Cerebellar nuclear complex (tissue), 1 donor: ENCODE measurements around the gene CLIC5.

Experiments
- DNase-seq, 2 experiments: peaks; one replicate each; lab custom pipeline; 2025; lab: John Stamatoyannopoulos, UW

The CLIC5 gene

DNA sequence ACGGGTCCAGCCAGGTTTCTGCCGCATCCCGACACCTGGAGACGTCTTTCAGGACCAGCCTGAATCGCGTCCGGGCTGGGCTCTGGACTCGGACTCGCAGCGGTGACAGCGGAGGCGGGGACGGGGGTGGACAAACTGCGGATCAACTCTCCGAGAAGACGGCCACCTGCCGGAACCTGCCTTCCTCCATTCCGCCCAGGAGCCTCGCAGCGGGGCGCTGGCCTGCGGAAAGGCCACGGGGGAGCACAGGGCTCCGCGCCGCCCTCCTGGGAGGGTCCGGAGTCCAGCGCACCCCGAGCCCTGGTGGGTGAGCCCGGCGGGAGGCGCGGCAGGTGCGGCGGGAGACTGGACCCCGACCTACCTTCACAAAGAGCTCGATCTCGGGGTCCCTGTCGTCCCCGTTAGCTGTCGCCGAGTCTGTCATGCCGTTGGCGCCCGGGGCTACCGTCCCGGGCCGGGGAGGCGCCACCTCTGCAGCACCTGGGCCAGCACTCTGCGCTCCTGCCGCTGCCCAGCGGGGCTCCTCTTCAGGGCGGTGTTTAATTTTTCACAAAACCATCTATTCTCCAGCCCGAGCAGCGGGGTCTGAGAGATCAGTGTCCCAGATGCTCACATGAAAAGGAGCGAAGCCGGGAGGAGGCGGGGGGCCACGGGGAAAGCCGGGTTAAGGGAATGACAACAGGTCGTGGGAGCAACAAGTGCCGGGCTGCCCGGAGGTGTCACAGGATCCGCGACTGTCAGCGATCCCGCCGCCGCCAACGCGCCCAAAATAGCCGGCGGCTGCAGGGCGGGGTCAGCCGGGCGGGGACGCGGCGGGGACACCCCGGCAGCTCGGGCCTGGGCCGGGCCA, at the start of gene CLIC5:
Gene CLIC5, minus strand, starts transcription at position 742 of the 850 bp plus-strand sequence. Its CDS starts 318 bp downstream, at position 424.
- no peak for DNase-seq

DNA sequence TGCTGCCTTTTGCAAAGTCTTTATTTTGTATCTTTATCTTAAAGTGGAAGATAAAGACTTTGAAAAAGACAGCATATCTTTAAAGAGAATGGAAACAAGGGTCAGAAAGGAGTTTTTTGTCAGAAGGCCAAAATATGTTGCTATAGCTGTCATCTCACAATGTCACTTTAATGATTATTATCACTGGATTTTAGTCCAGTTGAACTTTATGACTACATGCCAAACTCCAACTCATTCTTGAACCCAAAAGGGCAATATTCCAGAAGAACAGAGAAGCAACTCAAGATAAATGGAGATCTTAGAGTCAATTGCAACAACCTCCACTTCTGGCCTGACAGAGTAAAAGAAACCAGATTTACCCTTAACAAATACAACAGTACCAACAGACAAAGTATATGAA, 47.3 kb upstream of the CLIC5 start:
- DNase-seq: no peak

DNA sequence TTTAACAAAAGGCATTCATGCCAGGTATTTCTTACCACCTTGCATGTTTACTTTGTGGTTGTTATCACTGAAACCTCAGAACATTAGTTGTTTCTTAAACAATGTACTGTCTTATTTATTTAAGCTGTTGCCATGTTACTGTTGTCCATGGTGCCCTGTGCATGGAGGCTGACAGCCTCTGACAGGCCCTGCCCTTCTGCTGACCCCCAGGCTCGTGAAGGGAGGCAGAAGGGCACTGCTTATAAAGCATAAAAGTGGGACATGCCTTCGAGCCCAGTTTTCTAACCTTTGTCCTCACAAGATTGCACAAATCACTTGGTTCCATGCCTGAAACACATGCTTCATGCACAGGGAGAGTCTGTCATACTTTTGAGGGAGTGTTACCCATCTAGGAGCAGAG, 46.7 kb upstream of the CLIC5 start:
- DNase-seq: no peak

DNA sequence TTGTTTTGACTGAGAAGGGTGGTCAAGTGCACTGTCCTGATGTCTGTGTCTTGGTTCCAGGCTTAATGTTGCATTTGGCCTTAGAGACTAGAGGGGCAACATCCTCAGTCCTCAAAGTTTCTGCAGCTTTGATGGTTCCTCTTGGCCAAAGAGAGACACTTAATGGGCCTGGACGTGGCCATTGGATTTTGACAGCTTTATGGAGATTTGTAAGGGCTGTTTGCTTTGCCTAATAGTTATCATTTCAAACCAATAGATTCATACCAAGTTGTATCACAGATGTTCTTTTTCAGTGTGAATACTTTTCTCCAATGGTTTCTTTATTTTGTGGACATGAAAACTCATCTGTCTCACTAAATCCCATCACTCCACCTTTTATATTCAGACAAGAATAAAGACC, 45.8 kb upstream of the CLIC5 start:
- DNase-seq: no peak

GRCh38 chr6:46059608-46060007, 43.9 kb upstream of the CLIC5 start:
- no peak for DNase-seq

DNA sequence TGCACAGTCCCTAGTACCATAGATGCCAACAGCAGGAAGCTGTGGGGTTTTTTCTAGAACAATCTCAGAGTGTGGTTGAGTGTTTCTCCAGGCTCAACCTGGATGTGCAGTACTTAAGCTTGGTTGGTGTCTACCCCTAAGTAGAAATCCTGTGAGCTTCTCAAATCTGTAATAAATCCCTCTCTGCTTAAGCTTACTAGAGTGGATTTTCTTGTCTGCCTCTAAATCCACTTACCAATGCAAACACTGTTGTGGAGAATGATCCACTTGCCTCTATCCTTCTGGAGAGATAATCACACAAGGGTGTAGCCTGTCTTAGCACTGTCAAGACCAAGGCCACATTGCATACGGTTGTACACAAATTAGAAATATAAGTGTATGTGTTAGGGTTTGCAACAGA, 43.3 kb upstream of the CLIC5 start:
- DNase-seq: no peak

- DNase-seq: no peak
Measured at GRCh38 chr6:46057792-46058191, 42.1 kb upstream of the CLIC5 start.

DNA sequence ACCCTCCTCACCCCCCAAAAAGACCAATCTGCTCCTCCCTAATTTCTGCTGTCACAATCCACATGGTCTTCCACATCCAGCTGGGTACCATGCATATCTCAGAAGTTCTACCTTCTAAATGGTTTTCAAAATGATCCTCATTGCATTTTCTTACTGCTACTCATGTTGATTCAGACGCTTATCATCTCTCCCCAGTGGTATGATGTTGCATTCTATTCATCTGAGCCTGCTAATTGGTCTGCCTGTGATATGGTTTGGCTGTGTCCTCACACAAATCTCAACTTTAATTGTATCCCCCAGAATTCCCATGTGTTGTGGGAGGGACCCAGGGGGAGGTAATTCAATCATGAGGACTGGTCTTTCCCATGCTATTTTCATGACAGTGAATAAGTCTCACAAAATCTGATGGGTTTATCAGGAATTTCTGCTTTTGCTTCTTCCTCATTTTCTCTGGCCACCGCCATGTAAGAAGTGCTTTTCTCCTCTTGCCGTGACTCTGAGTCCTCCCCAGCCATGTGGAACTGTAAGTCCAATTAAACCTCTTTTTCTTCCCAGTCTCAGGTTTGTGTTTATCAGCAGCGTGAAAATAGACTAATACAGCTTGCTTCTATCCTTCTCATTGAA, 41.4 kb upstream of the CLIC5 start:
- no peak for DNase-seq

DNA sequence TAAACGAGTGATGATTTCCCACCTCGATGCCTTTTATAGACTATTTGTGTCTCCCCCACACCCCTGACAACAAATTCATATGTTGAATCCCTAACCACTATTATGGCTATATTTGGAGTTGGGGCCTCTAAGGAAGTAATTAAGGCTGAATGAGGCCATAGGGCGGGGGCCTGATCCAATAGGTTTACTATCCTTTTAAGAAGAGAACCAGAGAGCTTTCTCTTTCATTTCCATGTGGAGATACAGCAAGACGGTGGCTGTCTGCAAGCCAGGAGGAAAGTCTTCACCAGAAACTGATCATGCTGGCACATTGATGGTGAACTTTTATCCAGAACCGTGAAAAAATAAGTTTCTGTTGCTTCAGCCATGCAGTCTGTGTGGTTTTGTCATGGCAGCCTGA, 38.9 kb upstream of the CLIC5 start:
- DNase-seq: no peak

DNA sequence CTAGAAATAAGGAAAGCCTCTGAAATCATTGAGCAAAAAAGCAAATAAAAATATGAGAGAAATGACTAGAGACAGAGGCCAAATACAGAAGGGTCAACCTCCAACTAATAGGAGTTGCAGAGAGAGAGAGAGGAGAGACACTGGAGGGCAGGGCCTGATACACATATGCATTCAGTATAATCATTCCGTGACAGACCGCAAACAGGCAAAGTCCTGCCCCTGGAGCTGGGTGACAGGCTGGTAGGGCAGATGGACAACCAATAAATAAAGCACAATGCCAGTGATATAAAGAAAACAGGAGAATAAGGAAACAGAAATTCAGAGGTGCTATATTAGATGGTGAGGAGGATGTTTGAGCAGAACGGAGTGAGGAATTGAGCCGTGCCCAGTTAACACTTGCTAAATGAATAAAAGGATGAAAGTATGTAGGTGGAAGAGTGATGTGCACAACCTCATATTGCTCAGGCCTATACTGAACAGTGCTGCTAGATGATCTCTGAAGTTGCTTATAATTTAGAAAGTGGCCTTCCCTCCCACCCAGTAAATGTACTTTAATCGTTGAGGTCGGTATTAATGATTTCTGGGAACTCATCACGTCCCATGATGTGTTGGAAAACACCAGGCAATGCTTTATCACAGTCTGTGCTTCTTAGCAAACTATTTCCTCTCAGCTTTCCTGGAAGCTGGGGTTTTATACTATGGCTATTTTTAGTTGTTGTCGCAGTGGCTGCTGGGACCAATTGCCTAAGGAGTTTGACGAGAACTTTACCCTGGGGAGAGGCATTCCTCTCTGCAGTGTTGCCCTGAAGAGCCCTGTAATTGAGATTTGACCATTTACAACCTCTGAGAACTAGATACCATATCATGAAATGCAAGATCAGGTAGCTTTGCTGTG, 37.6 kb upstream of the CLIC5 start:
- DNase-seq: no peak

DNA sequence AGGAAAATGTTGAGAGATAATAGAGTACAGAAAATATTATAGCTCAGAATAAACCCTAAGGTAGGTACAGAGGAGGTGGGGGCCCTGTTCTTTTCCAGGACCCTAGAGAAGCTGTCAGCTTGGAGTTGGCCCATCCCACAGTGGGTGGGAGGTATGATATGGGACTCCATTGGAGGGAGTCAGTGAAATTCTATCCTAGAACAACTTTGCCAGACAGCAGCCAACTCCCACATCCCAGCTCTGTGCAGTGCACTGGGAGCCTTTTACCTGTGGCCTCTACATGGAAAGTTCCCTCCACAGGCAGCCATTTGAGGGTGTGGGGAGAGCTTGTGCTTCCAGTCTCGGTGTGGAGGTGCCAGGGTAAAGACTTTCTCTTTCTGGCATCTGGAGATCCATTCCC, 36.8 kb upstream of the CLIC5 start:
- DNase-seq: no peak

DNA sequence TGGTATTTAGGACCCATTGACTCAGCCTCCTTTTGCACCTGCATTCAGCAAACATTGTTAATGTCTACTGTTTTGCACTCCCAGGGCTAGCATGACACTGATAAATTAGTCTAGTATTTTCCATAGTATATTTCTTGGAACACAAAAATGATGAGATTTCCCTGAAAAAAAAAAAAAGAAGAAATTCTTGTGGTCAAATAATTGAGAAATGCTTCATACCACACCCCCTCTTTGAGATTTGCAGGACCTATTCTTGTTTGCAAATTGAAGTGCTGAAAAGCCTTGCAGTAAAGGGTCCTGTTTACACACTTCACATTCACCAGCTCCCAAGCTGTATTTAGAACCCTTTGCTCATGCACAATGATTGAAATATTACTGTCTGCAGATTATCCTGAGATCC, 36.3 kb upstream of the CLIC5 start:
- DNase-seq: no peak

- no peak for DNase-seq
Measured at GRCh38 chr6:46050845-46051405, 35.3 kb upstream of the CLIC5 start.

DNA sequence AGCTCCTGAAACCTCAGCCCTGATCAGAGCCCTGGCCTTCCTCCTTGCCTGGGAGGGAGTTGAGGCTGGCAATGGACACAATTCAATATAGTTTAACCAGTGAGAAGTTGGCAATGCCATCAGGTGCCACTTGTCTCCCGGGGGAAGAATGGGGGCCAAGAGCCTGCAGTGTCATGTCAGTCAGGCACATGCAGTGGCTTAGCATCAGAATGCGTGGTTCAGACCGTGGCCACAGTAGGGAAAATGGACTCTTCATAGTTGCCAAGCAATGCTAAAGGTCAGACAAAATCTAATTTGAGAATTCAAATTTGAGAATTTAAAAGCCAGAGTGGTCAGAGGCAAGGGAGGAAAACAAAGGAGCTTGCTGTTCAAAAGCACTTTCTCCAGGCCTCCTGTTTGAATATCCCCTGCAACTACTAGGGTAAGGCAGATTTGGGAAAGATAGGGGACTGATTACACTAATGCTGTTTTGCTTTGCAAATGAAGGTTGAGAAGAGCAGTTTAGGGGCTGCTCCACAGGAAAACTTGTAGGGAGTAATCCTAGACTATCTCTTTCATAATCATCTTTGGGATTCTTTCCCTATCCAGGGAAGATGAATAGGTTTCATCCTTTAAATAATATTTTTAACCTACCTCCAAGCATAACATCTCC, 33.1 kb upstream of the CLIC5 start:
- no peak for DNase-seq

- no peak for DNase-seq
Measured at GRCh38 chr6:46046558-46047174, 31.0 kb upstream of the CLIC5 start.

- no peak for DNase-seq
Measured at GRCh38 chr6:46044881-46045617, 29.4 kb upstream of the CLIC5 start.

DNA sequence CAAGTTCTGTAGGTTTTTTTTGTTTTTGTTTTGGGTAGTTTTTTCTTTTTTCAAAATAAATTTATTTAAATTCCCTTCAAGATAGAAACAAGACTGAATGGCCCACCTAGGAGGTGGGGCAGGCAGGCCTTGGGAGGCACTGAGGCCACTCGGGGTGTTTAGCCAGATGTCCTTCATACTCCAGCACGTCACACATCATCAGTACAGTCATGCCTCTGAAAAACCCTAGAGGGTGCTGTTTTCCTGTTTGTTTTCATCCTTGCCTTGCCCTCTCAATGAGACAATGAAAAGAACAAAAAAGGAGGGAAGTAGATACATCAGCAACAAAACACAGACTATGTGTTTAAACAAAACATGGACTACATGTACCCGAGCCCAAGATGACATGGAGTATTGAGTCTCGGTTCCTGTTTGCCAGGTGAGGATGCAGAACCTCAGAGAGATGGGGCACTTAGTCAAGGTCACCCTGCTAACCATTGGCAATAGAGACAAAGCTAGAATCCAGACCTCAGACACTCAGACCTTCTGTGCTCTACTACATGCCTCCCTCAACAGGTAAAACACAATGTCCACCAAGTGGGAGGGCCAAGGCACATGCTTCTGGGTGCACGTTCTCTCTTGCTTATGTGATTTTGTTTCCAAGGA, 26.8 kb upstream of the CLIC5 start:
- DNase-seq: no peak

DNA sequence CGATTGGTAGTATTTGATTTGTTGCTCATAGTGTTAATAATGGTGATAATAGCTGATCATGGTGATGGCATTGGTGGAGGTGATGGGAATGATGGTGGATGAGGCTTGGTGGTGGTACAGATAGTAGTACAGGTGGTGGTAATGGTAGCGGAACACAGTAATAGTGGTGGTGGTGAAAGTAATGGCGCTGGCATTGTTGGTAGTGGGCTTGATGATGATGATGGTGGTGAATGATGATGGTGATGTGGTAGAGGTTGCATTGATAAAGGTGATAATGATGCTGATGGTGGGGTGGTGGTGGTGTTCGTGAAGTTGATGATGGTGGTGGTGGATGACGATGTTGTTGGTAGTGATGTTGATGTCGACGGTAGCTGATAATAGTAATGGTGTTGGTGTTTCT, 24.6 kb upstream of the CLIC5 start:
- no peak for DNase-seq

GRCh38 chr6:46039646-46040045, 24.0 kb upstream of the CLIC5 start:
- DNase-seq: no peak

- no peak for DNase-seq
Measured at GRCh38 chr6:46036911-46037310, 21.3 kb upstream of the CLIC5 start.
